Stimulated activated CD4-positive, alpha-beta T cell treated with anti-CD3 and anti-CD28 coated beads, Interleukin-12 subunit alpha, Interleukin-12 subunit beta, amount 100 ng/mL, for 24 hours (primary cell): ENCODE measurements around the gene POU3F1.
A peak's percentile ranks its signal among the peaks of the same experiment; 100 is the strongest.
"Not testable (repeated sequence)": the region's sequence is repeated elsewhere in the genome, so short reads cannot be mapped to it uniquely, and the experiment has no call there.

ENCODE experiments used
- DNase-seq, 2 experiments: peaks; one replicate each; pipeline ENCODE4 v3.0.0-alpha.2; 2020; ENCODE audit warnings: low read depth in 2 of 2

Gene POU3F1

DNA sequence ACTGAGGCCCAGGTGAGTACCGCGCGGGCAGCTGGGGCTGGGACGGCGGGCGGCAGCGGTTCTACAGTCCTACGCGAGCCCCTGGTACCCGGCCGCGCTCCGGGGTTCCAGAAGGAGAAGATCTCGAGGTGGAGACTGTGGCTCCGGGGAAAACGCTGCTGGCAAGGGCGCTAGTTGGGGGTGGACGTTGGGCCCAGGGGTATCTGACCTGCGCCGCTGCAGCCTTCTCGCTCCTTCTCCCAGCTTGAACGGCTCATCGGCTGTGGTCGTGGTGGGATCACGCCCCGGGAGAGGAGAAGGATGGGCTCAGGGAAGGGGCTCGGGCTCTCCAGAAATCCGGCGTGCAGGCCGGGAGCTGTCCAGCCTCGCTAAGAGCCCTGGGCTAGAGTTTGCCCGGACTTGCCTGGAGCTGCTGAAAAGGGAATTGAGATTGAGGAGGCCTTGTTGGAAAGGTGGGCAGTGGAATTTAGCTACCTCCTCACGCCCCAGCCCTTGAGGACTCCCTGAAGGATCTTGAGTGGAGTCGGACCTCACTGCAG, 1.1 kb upstream of the POU3F1 start:
- no peak for DNase-seq

DNA sequence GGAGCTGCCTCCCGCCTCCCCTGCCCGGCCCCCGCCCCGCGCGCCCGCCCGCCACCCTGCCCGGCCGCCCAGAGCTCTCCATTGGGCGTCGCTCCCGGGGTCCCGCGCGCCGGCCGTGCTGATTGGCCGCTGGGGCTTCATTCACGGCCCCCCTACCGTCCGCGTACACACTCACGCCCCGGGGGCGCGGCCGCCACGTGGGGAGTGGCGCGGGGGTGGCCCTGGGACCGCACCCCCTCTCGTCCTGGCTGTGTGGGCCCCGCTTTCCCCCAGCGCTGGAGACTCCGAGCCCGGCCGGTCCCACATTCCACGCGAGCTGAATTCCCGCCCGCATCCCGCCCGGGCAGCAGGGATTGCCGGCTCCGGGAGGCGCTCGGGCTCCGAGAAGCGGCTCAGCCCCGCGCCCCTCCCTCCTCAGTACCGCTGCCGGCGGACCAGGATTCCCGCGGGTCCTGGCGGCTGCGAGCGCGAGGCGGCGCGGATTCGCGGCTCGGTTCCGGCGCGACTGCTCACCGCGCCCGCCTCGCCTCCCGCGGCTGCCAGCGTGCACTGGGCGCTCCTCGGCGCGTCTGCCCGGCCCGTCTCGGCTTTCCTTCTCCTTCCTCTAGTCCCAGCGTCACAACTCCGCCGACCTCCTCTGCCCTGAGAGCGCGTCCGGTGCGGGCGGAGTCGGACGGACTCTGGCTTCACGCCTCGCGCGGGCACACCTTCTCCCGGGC, 450 bp upstream of the POU3F1 start:
- peak; percentile 64 to 73 for DNase-seq

GRCh38 chr1:38045401-38046332, 926 bp downstream of the POU3F1 start:
- no peak for DNase-seq

DNA sequence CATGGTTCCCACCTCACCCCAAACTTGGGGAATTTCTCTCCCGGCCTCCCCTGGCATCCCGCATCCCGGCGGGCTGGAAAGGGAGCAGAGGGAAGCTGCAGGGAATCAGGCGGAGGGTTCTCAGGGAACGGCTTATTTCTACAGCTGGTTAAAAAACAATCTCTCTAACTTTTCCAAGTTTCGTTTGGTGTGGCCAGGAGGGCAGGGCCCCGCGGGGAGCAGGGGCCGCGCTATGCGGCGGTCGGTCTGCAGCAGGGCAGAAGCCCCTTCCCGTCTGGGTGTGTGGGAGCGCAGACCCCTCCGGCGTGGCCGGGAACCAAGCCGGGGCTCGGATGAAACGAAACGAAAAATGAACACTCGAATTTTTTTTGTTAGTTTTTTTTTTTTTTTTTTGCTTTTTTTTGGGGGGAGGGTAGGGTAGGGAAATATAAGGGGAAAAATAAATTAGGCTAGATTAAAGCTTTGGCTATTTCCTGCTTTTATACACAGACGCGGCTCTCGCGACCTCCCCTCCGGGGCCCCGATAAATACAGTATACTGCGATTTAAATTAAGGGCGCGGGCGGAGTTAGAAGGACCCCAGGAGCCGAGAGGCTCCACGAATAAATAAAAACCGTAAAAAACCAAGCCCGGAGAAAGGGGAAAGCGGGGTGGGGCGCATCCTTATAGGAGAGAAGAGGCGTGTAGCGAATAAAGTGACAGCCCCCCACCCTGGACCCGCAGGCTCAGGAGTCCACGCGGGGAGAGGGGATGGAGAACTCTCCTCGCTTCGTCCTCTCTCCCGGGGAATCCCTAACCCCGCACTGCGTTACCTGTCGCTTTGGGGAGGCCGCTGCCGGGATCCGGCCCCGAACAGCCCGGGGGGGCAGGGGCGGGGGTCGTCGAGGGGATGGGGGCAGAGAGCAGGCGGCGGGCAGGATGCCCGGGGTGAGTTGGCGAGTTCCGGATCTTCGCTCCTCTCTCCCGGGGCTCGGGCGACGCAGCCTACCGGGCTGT, 2.1 kb downstream of the POU3F1 start:
- DNase-seq = no peak

DNA sequence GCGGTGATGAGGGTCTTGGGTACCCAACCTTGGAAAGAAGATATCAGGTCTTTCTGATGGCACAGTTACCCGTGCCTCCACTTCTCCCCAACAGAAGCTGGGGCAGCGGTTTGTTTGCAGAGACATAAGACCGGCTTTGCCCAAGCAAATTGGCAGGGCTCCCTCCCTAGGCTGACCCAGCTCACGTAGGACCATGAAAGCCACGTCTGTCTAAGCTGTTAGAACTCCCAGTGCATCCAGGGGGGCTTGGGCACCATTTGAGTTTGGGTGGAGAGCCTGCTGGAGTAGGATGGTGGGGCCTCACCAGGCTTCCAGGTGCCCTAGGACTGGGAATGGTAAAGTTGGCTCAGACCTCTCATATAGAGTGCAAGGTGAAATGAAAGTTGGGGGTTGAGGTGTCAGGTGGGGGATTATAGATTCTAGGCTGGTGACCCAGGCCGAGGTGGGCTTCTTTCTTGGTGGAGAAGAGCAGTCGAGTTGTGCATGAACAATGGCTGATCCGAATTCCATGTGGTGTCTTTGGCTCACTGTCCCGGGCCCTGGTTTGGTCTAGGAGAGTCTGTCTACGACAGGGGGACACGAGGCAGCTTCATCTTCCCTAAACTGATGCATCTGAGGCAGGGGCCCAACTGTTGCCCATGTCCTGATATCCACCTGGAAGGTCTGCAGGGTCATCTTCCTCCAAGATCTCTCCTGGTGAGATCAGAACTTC, 3.4 kb downstream of the POU3F1 start:
- no peak for DNase-seq

DNA sequence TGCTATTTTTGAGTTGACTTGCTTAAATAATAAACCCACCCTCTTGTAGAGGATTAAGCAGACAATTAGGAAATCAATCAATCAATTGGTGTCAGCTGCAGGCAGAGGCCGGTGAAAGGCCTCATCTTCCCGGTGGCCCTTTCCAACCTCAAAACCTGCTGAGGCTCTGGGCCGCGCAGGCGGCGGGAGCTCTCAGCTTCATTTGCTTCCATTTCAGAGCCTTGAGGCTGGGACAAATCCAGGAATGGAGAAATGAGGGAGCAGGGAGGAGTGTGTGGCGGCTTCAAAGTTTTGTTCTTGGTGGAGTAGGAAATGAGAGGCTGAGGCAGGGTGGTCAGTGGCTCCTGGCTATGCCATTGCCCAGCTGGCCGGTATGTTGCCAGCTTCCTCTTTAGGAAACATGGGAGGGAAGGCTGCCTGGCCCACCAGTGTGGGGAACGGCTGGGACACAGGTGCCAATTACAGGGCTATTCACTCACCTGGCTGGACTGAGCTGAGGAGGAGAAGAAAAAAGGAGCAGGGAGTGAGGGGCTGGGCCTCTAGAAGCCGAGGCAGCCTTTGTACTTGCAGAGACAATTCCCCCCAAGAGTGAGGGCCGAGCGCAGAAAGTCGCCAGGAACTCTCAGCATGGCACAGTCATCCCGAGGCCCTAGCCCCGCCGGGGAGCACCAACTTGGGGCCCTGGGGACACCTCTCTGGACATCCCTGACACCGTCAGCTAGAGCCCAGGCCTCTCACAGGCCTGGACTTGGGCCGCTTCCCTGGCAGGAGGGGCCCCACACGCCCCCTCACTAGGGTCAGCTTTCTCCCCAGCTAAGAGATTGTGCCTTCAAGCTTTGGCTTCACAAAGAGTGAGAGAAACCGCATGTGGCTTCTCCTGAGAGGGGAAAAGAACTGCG, 4.4 kb downstream of the POU3F1 start:
- no peak for DNase-seq

GRCh38 chr1:38039331-38040088, 7.1 kb downstream of the POU3F1 start:
- DNase-seq = no peak

- no peak for DNase-seq
Observed at GRCh38 chr1:38038861-38039260, 7.7 kb downstream of the POU3F1 start.

GRCh38 chr1:38037221-38037939, 9.2 kb downstream of the POU3F1 start:
- DNase-seq = no peak

DNA sequence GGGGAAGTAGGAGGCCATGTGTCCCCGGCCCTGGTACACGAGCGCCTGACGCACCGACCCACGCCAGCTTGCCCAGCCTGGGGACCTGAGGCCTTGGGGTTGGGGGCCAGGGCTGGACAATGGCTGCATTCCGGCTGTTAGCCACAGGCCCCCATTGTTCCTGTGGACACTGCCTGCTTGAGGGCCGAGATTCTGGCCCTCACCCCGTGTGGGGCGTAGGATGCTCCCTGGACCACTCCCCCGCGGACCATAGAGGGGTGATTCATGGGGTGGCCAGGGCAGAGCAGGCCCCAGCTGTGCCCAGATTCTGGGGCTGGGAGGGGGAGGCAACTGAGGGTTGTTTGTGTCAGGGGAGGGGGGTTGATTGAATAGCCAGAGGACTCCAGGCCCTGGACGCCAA, 11.7 kb downstream of the POU3F1 start:
- DNase-seq = no peak

- DNase-seq = not testable (repeated sequence)
Observed at GRCh38 chr1:38032992-38033391, 13.6 kb downstream of the POU3F1 start.

DNA sequence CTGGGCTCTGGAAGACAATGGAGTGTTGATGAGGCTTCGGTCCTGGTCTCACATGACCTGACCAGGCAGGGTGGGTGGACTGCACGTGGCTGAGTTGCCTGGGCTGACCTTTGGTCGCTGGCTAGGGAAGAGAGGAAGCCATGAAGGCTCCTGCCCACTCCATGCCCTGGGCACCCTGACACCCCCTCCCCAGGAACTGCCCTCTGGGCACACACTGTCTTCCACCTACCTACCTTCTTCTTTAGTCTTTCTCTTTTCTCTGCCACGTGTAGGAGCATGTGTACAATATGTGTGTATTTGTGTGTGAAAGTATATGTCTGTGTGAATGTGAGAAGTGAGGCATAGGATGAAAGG, 15.1 kb downstream of the POU3F1 start:
- no peak for DNase-seq

- no peak for DNase-seq
Observed at GRCh38 chr1:38030596-38031512, 15.7 kb downstream of the POU3F1 start.

DNA sequence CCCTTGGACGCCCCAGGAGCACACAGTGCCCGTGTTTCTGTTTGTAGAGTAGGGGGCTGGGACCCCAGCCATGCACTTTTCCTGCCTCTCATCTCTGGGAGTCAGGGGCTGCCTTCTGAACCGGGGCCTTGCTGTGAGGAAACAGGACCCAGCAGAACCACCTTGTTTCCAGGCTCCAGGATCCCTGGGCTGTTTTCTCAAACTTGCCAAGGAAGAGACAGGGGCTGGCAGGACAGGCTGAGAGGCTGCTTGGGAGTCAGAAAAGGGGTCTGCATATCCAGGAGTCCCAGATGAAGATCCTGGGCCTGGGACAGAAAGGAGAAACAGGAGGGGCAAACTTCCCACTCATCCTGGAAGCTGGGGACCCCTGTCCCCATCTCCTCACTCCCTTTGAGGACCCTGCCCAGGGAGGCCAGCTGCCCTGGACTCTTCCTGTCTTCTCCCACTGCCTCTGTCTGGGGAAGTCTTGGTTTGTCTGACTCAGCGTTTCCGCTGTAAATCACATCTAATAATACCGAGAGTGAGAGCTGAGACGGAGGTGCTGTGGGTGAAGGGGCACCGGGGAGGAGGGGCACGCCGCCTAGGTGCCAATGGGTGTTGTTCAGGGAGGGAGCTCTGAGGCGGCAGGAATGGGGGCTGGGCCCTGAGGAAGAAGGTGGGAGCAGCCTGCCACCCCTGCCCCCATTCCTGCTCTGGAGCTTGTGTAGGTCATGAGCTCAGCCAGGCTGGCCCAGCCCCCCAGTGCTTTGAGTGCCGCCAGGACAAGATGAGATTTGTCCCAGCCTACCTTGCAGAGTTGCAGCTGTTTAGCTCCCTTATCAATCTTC, 16.7 kb downstream of the POU3F1 start:
- peak; percentile 72 to 76 for DNase-seq

- DNase-seq = no peak
Observed at GRCh38 chr1:38029081-38029681, 17.4 kb downstream of the POU3F1 start.

DNA sequence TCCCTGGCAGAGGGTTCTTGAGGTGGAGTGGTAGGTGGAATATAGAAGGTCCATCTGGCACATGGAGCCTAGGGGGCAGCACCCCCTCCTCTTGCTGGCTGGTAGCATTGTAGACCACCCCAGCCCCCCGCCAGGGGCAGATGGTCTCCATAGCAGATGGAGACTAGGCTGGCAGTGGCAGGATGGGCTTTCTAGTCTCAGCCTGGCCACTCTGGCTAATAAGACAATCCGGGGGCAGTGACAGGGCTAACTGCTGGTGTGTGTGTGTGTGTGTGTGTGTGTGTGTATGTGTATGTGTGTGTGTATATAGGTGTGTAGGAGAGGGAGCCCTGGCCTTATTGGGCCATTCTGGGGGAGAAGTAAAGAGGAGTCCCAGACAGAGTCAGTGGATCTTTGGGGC, 17.9 kb downstream of the POU3F1 start:
- DNase-seq = no peak
